IPS DF 4.7 (cell line): ENCODE measurements around the gene PIM1.

Source experiments
- DNase-seq: peaks from one replicate; pipeline ENCODE4 v3.0.0-alpha.2; 2013; ENCODE audit warnings: low spot score; ENCODE audit errors: extremely low read depth

PIM1 gene

DNA sequence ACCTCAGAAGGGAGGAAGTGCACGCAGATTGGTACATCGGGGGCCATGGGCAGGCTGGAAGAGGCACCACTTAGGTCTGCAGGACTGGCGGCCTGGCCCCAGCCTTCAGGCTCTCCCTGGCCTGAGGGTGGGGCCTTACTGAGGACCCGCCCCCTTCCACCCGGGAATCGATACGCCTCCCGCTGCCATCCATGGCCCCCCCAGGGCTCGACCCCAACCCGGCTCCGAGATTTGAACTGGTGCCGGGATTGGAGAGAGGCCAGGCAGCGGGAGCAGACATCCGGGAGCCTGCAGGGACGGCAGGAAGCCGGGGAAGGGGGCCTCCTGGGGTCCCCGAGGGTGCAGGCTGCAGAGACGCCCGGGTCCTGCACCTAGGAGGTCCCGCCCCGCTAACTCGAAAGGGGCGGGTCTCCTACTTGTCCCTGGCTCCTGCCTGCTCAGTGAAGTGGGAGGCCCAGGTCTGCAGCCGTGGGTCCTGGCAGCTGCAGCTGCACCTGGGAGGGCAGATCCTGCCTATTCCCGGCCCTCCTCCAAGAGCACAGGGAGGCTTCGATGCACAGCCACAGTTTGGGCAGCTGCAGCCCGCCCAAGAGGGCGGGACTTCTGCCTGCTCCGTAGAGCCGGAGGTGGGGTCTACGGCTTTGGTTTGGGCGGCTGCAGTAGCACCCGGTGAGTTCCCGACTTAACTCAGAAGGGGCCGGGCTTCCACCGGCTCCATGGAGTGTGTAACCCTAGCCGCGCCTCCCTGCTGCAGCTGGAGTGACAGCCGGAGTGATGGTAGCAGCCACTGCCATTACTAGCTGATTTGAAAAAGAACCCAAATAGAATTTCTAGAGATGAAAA, 52.4 kb downstream of the PIM1 start:
- DNase-seq: peak; percentile 94

DNA sequence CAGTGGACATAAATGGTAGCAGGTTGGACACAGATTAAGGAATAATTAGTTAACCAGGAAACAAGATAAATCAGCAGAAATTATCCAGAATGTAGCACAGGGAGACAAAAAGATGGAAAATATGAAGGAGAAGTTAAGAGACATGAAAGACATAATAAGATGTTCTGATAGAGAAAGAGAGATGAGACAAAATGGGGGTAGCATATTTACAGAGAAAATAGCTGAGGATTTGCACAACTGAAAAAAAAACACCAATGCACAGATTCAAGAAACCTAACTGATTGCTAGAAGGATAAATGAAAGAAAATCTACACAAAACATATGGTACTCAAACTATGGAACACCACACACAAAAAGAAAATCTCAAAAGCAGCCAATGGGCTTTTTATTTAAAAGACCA, 53.0 kb downstream of the PIM1 start:
- DNase-seq: no peak
